Hindlimb muscle (tissue), 1 donor: Measurements from ENCODE around the gene FNBP1. TPM values are rescaled to one million over a fixed set of nuclear protein-coding genes. Genes with fewer than 3 reads are reported as not detected.
A peak's percentile ranks its signal among the peaks of the same experiment; 100 is the strongest.
"Not testable (repeated sequence)": the region's sequence is repeated elsewhere in the genome, so short reads cannot be mapped to it uniquely, and the experiment has no call there.

ENCODE experiments used
- DNase-seq: peaks from one replicate; pipeline ENCODE4 v3.0.0-alpha.2; 2013
- polyA plus RNA-seq: library from polyadenylated mRNA; unstranded; fragments of 120-200 nt; gene quantifications from one replicate; pipeline ENCODE4 v1.2.1, GENCODE V29; 2013; ENCODE audit not compliant: insufficient read length

Gene FNBP1
- polyA plus RNA-seq, 1 donor = 19.8 TPM

GRCh38 chr9:130020618-130021017, 22.4 kb downstream of the FNBP1 start:
- DNase-seq = peak; percentile 40

- DNase-seq = no peak
Measured at GRCh38 chr9:130018265-130018664, 24.7 kb downstream of the FNBP1 start.

- not testable (repeated sequence) for DNase-seq
Measured at GRCh38 chr9:130017510-130017909, 25.5 kb downstream of the FNBP1 start.

GRCh38 chr9:130017076-130017475, 25.9 kb downstream of the FNBP1 start:
- no peak for DNase-seq

DNA sequence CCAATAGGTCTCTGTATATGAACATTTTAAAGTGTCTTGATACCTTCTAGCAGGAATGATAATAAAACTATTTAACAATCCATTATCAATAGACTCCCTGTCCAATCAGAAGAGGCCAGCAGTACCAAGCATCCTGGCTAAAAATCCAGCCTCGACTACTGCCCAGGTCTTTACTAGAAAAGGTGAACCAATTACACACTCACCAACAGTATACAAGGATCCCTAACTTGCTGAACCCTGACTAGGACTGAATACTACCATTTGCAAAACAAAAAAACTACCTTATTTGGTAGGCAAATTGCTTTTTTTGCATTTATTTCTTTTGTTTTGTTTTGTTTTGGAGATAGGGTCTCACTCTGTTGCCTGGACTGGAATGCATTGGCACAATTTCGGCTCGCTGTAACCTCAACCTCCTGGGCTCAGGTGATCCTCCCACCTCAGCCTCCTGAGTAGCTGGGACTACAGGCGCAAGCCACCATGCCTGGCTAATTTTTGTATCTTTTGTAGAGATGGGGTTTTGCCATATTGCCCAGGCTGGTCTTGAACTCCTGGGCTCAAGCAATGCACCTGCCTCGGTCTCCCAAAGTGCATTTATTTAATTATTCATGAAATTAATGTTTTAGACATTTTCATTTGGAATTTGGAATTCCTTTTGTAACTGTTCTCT, 27.5 kb downstream of the FNBP1 start:
- DNase-seq = no peak

GRCh38 chr9:130013326-130013725, 29.7 kb downstream of the FNBP1 start:
- no peak for DNase-seq

DNA sequence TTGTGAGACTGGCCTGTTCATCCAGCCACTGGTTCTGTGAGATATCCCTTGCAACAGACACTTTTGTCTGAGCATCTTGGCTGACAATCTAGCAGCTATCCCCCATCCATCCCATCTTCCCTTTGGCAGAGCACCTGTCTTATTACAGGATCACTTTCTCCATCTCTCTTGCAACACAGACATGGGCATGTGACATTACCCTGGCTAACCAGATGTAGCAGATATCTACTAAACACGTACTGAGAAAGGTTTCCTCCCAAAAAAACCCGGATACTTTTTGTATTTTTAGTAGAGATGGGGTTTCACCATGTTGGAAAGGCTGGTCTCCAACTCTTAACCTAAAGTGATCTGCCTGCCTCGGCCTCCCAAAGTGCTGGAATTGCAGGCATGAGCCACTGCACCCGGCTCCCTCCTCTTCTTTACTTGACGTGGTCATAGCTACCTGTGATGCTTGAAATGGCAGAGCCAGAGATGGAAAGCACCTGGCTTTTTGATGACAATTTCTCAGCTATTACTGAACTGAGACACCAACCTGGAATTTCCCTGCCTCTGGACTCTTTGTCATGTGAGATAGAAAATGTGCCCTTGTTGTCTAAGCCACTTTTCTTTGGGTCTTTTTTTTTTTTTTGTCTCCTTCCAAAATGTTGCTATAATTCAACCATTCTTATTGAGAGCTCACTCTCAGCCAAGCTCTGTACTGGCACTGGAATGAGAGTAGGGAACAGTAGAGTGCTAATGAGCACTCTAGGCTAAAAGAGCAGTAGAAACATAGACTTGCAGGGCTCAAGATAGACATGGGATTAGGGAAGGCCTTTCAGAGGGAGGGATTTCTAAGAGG, 32.6 kb downstream of the FNBP1 start:
- DNase-seq = no peak

GRCh38 chr9:130009546-130009945, 33.4 kb downstream of the FNBP1 start:
- not testable (repeated sequence) for DNase-seq

DNA sequence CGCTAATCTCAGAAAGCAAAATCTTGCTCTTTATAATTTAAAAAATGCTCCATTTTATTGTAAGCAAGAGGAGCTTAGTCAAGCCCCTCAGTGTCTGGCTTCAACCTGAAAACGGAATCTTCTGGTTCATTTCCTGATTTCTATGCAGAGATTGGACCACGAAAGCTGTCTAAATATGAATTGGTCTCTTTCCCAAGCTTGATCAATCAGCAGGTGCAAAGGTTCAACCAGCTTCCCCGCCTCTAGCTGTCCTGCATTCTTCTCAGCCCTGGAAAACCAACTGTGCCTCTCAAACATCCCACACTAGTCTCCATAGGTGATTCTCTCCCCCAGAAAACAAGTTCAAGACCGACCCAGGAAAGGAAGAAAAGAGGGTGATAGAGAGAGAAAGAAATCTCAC, 34.5 kb downstream of the FNBP1 start:
- DNase-seq = no peak

- not testable (repeated sequence) for DNase-seq
Measured at GRCh38 chr9:130006952-130007351, 36.0 kb downstream of the FNBP1 start.

DNA sequence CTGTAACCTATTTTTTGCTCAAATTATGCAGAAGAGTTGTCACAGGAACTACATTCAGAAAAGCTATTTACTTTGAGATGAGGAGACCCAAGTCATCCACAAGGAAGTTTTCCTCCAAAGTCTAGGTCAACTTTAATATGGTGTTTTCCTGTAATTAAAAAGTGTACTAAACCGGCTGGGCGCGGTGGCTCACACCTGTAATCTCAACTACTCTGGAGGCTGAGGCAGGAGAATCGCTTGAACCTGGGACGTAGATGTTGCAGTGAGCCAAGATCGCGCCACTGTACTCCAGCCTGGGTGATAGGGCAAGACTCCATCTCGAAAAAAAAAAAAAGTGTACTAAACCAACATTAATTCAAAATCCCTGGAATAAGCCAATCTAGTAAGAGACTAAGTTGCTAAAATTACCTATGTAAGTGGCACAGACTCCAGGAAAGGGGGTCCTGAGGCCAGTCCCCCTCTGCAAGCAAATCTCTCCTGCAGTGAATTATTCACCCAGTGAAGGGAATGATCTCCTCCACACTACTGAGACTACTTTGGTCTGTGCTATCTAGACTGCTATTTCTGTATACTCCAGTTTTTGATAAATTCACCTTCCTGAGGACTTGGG, 38.9 kb downstream of the FNBP1 start:
- no peak for DNase-seq

- no peak for DNase-seq
Measured at GRCh38 chr9:130002320-130002719, 40.7 kb downstream of the FNBP1 start.

DNA sequence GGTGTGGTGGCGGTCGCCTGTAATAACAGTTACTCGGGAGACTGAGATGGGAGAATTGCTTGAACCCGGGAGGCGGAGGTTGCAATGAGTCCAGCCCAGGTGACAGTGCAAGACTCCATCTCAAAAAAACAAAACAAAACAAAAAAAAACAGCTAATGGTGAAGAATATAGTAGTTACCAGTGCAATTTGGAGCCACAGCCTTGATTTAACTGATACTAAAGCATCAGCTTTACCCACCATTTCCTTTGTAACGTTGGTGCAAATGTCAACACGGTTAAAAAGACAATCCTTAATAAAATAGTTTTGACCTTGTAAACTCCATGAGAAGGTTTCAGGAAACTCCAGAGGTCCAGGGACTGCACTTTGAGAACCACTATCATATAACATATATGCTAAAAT, 41.8 kb downstream of the FNBP1 start:
- DNase-seq = no peak

GRCh38 chr9:129999141-129999510, 43.9 kb downstream of the FNBP1 start:
- no peak for DNase-seq

GRCh38 chr9:129998491-129999140, 44.4 kb downstream of the FNBP1 start:
- peak; percentile 43 for DNase-seq

GRCh38 chr9:129997706-129998105, 45.3 kb downstream of the FNBP1 start:
- not testable (repeated sequence) for DNase-seq

DNA sequence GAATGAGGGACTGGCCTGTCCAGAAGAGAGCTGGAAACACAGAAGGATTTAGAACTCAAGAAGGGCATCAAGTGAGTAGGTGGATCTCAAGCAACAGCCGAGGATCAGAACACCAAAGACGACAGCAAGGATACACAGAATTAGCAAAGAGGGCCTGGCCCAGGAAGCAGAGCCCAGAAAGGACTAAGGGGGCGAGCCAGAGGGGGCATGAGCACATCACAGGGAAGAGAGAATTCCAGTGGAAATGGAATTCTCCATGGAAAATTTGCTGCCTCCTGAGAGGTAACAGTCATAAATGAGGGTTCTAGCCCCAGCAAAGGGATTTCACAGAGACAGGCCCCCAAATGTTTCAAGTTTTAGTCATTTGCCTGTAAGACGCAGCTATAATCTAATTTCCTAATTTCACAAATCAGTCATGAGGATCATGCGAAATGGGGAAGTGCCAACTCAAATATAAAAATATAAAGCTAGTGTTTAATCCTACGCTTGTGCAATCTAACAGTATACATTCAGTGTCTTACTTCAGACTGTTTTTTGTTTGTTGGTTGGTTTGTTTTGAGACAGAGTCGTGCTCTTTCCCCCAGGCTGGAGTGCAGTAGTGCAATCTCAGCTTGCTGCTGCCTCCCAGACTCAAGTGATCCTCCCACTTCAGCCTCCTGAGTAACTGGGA, 46.7 kb downstream of the FNBP1 start:
- DNase-seq = no peak

- DNase-seq = no peak
Measured at GRCh38 chr9:129995409-129996160, 47.4 kb downstream of the FNBP1 start.

GRCh38 chr9:129994882-129995281, 48.1 kb downstream of the FNBP1 start:
- DNase-seq = no peak

DNA sequence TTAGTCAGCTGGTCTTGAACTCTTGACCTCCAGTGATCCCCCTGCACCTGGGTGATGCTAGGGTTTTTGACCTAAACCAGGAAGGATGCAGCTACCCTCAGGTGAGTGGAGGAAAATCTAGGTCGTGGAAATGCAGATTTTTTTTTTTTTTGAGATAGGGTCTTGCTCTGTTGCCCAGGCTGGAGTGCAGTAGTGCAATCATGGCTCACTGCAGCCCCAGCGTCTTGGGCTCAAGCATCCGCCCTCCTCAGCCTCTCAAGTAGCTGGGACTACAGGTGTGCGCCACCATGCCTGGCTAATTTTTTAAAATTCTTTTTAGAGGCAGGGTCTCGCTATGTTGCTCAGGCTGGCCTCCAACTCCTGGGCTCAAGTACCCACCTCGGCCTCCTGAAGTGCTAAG, 51.9 kb downstream of the FNBP1 start:
- not testable (repeated sequence) for DNase-seq

- no peak for DNase-seq
Measured at GRCh38 chr9:129990269-129991010, 52.5 kb downstream of the FNBP1 start.
